CD4-positive, alpha-beta memory T cell (primary cell): ENCODE data around the gene LMF1. TPM values are rescaled to one million over a fixed set of nuclear protein-coding genes. Genes with fewer than 3 reads are reported as not detected.
"Not testable (repeated sequence)": the region's sequence is repeated elsewhere in the genome, so short reads cannot be mapped to it uniquely, and the experiment has no call there.

Source experiments
- CTCF ChIA-PET: fragments of 350-600 bp; sonication (Branson Sonifier 250); formaldehyde crosslinking; loops from one replicate; lab custom pipeline; 2021; ENCODE audit warnings: inconsistent platforms; ENCODE audit not compliant: partially characterized antibody; lab: Charles Lee
- POLR2A ChIA-PET: fragments of 350-600 bp; sonication (Branson Sonifier 250); formaldehyde crosslinking; loops from one replicate; lab custom pipeline; 2021; ENCODE audit not compliant: partially characterized antibody; lab: Charles Lee
- DNase-seq, 5 donors: peaks; one replicate each; pipeline versions ENCODE4 v3.0.0 to v3.0.0-alpha.2; 2020 to 2022; ENCODE audit warnings: mixed read lengths in 1 of 5
- H3K27ac ChIP-seq: one replicate; pipeline ENCODE4 v1.7.0; 2013; ENCODE audit warnings: low read depth, low read length
- H3K27me3 ChIP-seq: 2 replicates; pipeline ENCODE4 v1.7.0; 2013; ENCODE audit warnings: mild to moderate bottlenecking, low read length, moderate library complexity; ENCODE audit not compliant: insufficient read depth
- H3K36me3 ChIP-seq: 2 replicates; pipeline ENCODE4 v1.7.0; 2013; ENCODE audit warnings: mild to moderate bottlenecking, low read length, moderate library complexity; ENCODE audit not compliant: insufficient read depth
- H3K4me1 ChIP-seq: 2 replicates; pipeline ENCODE4 v1.7.0; 2013; ENCODE audit warnings: mild to moderate bottlenecking, low read length, moderate library complexity; ENCODE audit not compliant: insufficient read depth
- H3K4me3 ChIP-seq, 2 donors: one replicate each; pipeline ENCODE4 v1.7.0; 2013; ENCODE audit warnings: low read length in 2 of 2, mild to moderate bottlenecking in 1 of 2
- H3K9me3 ChIP-seq, 2 donors: one replicate each; pipeline ENCODE4 v1.7.0; 2013; ENCODE audit warnings: low read length in 2 of 2, control low read depth in 1 of 2; ENCODE audit not compliant: control insufficient read depth in 1 of 2
- H3K27ac Mint-ChIP-seq, 7 donors: one replicate each; pipeline ENCODE4 v1.8.0; 2020 to 2021; ENCODE audit warnings: mixed read lengths in 7 of 7, mild to moderate bottlenecking in 6 of 7, inconsistent platforms in 3 of 7, moderate library complexity in 3 of 7
- H3K27me3 Mint-ChIP-seq, 2 donors: one replicate each; pipeline ENCODE4 v1.8.0; 2020 to 2021; ENCODE audit warnings: mixed read lengths in 2 of 2
- H3K36me3 Mint-ChIP-seq, 2 donors: one replicate each; pipeline ENCODE4 v1.8.0; 2020 to 2021; ENCODE audit warnings: mixed read lengths in 2 of 2, inconsistent platforms in 1 of 2, mild to moderate bottlenecking in 1 of 2
- H3K4me1 Mint-ChIP-seq, 4 donors: one replicate each; pipeline ENCODE4 v1.8.0; 2020 to 2021; ENCODE audit warnings: mixed read lengths in 4 of 4, mild to moderate bottlenecking in 1 of 4
- H3K4me3 Mint-ChIP-seq, 8 donors: one replicate each; pipeline ENCODE4 v1.8.0; 2020 to 2021; ENCODE audit warnings: mixed read lengths in 8 of 8, mild to moderate bottlenecking in 7 of 8, moderate library complexity in 6 of 8, inconsistent platforms in 3 of 8
- H3K9me3 Mint-ChIP-seq, 8 donors: one replicate each; pipeline ENCODE4 v1.8.0; 2020 to 2021; ENCODE audit warnings: mixed read lengths in 8 of 8, mild to moderate bottlenecking in 5 of 8, inconsistent platforms in 3 of 8, moderate library complexity in 1 of 8
- intact Hi-C: fragments of 100-400 bp; cut with micrococcal nuclease; formaldehyde crosslinking; loops from one replicate; pipeline ENCODE4 v1.15.1; 2023
- polyA plus RNA-seq, 2 donors: library from polyadenylated mRNA; unstranded; fragments of 300-500 nt; fragmentation: Illumina TruSeq; gene quantifications; one replicate each; pipeline ENCODE4 v1.2.3, GENCODE V29; 2021
- total RNA-seq, 2 experiments: library from RNA; stranded (reverse); gene quantifications; one replicate each; pipeline ENCODE4 v1.2.3, GENCODE V29; 2021

Gene LMF1
- total and polyA plus RNA-seq, 4 experiments from 2014 or later: 8.5 to 59.7 (median 32.6) TPM

DNA sequence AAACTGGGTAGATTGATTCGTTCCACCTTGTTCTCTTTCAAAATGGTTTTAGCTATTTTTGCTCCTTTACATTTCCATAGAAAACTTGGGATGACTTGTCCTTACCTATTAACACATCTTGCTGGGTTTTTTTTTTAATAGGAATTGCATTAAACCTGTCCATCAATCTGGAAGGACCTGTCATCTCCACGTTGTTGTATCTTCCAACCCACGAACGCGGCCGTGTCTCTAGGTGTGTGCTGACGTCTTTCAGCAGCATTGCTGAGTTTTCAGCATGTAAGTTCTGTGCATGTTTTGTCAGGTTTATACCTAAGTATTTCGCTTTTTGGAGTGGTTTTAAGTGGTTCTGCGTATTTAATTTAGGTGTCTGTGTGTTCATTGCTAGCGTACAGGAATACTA lies 109.9 kb downstream of the LMF1 start:
- intact Hi-C loops: no loop called here
- no peaks in the 10 kb centered on the region for H3K27me3 Mint-ChIP-seq
- peaks cover 6 to 16% of the 10 kb centered on the region in 2 donors for H3K36me3 Mint-ChIP-seq
- peaks cover 0 to 2% (median 0%) of the 10 kb centered on the region in 4 donors for H3K4me1 Mint-ChIP-seq
- CTCF ChIA-PET: no interaction called here
- no peak for DNase-seq
- H3K27ac ChIP-seq: no peak overlapping the region
- no peaks in the 10 kb centered on the region for H3K4me1 ChIP-seq
- H3K27me3 ChIP-seq: no peaks in the 10 kb centered on the region
- H3K27ac Mint-ChIP-seq: no peak overlapping the region
- H3K4me3 Mint-ChIP-seq: no peak overlapping the region
- H3K36me3 ChIP-seq: no peaks in the 10 kb centered on the region
- POLR2A ChIA-PET: no interaction called here
- H3K4me3 ChIP-seq: no peak overlapping the region
- peaks cover 0 to 29% (median 16%) of the 10 kb centered on the region in 8 donors for H3K9me3 Mint-ChIP-seq
- no peaks in the 10 kb centered on the region for H3K9me3 ChIP-seq

DNA sequence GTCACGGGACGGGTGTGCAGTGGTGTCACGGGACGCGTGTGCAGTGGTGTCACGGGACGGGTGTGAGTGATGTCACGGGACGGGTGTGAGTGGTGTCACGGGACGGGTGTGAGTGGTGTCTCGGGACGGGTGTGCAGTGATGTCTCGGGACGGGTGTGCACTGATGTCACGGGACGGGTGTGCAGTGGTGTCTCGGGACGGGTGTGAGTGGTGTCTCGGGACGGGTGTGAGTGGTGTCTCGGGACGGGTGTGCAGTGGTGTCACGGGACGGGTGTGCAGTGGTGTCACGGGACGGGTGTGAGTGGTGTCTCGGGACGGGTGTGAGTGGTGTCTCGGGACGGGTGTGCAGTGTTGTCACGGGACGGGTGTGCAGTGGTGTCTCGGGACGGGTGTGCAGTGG lies 111.8 kb downstream of the LMF1 start:
- H3K27me3 Mint-ChIP-seq, H3K4me1 Mint-ChIP-seq, CTCF ChIA-PET, H3K4me3 Mint-ChIP-seq, H3K4me1 ChIP-seq, POLR2A ChIA-PET, H3K27ac Mint-ChIP-seq, H3K27ac ChIP-seq, H3K9me3 ChIP-seq, DNase-seq, intact Hi-C loops, H3K4me3 ChIP-seq, H3K27me3 ChIP-seq, H3K36me3 ChIP-seq: not testable (repeated sequence)
- H3K9me3 Mint-ChIP-seq: peaks cover 0 to 26% (median 16%) of the 10 kb centered on the region in 8 donors
- H3K36me3 Mint-ChIP-seq: peaks cover 5 to 12% of the 10 kb centered on the region in 2 donors

DNA sequence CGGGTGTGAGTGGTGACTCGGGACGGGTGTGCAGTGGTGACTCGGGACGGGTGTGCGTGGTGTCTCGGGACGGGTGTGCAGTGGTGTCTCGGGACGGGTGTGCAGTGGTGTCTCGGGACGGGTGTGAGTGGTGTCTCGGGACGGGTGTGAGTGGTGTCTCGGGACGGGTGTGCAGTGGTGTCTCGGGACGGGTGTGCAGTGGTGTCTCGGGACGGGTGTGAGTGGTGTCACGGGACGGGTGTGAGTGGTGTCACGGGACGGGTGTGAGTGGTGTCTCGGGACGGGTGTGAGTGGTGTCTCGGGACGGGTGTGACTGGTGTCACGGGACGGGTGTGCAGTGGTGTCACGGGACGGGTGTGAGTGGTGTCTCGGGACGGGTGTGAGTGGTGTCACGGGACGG lies 112.3 kb downstream of the LMF1 start:
- CTCF ChIA-PET, POLR2A ChIA-PET, H3K4me3 Mint-ChIP-seq, H3K27ac Mint-ChIP-seq, intact Hi-C loops, H3K4me1 Mint-ChIP-seq, H3K4me3 ChIP-seq, H3K27me3 ChIP-seq, DNase-seq, H3K27ac ChIP-seq, H3K27me3 Mint-ChIP-seq, H3K36me3 Mint-ChIP-seq, H3K36me3 ChIP-seq, H3K4me1 ChIP-seq, H3K9me3 ChIP-seq: not testable (repeated sequence)
- H3K9me3 Mint-ChIP-seq: peaks cover 0 to 22% (median 16%) of the 10 kb centered on the region in 8 donors

DNA sequence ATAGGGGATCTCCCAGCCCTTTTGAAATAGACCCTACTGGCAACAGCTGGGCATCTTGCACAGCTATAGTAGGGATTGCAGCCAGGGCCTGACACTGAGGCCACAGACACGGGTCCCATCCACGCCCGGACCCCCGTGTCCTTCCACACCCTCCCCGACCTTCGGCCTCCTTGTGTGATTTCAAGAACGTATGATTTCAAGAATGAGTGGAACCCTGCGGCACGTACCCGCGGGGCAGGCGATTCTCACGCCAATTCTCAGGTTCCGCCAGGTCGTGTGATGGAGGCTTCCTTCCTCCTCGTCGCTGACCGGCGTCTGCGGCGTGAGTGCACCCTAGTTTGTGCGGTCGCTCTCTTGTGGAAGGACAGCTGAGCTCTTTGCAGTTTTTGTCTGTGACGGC lies 114.0 kb downstream of the LMF1 start:
- H3K36me3 ChIP-seq: no peaks in the 10 kb centered on the region
- no peak overlapping the region for H3K27ac Mint-ChIP-seq
- no peak for DNase-seq
- no peak overlapping the region for H3K4me3 ChIP-seq
- no peak overlapping the region for H3K4me3 Mint-ChIP-seq
- H3K4me1 Mint-ChIP-seq: peaks cover 0 to 2% (median 0%) of the 10 kb centered on the region in 4 donors
- intact Hi-C loops: no loop called here
- no peaks in the 10 kb centered on the region for H3K27me3 Mint-ChIP-seq
- H3K27me3 ChIP-seq: no peaks in the 10 kb centered on the region
- no peaks in the 10 kb centered on the region for H3K4me1 ChIP-seq
- no peaks in the 10 kb centered on the region for H3K9me3 ChIP-seq
- ChIA-PET POLR2A (no interaction called here), CTCF (no interaction called here)
- H3K9me3 Mint-ChIP-seq: peaks cover 0 to 19% (median 14%) of the 10 kb centered on the region in 8 donors
- H3K27ac ChIP-seq: no peak overlapping the region
- H3K36me3 Mint-ChIP-seq: peaks cover 6 to 10% of the 10 kb centered on the region in 2 donors

DNA sequence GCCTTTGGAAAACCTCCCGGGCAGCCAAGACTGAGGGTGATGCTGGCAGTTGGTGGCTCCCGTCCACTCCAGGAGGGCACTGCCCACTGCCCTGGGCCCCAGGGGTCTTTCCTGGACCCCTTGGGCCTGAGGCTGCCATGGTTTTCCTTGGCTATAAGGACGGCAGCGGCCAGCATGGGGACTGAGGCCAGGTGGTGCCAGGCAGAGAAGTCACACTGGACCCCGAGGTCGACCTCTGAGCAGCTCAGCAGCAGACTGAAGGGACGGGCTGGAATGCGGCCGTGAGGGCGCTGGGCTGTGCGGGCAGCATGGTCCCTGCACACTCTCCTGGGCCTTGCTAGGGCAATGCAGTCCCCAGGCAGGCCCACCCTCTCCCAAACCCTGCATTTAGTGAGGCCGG lies 114.7 kb downstream of the LMF1 start:
- no peaks in the 10 kb centered on the region for H3K27me3 ChIP-seq
- H3K9me3 ChIP-seq: no peaks in the 10 kb centered on the region
- DNase-seq: no peak
- ChIA-PET POLR2A (no interaction called here), CTCF (no interaction called here)
- H3K27me3 Mint-ChIP-seq: no peaks in the 10 kb centered on the region
- H3K4me3 Mint-ChIP-seq: no peak overlapping the region
- peaks cover 0 to 2% (median 0%) of the 10 kb centered on the region in 4 donors for H3K4me1 Mint-ChIP-seq
- no peak overlapping the region for H3K27ac Mint-ChIP-seq
- no peaks in the 10 kb centered on the region for H3K4me1 ChIP-seq
- H3K36me3 ChIP-seq: no peaks in the 10 kb centered on the region
- H3K9me3 Mint-ChIP-seq: peaks cover 0 to 15% (median 8%) of the 10 kb centered on the region in 8 donors
- no peak overlapping the region for H3K27ac ChIP-seq
- intact Hi-C loops: no loop called here
- H3K4me3 ChIP-seq: no peak overlapping the region
- peaks cover 6 to 10% of the 10 kb centered on the region in 2 donors for H3K36me3 Mint-ChIP-seq

DNA sequence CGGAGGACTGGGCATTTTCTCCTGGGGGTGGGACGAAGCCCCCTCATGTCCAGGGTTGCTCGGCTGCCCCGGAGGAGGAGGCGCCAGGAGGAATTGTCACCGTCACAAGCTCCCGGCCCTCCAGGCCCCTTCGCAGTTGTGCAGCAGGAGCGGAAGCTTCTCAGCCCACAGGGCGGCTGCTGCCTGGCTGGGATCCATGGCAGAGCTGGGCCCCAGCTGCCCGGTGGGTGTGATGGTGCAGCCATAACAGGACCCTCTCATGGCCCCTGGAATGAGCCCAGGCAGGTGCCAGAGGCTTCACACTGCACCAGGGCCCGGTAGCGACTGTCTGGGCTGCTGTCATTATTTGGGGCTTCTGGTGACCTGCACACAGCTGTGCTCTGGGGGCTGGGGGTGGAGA lies 115.3 kb downstream of the LMF1 start:
- Histone ChIP-seq H3K27me3 (no peaks in the 10 kb centered on the region), H3K9me3 (no peaks in the 10 kb centered on the region), H3K4me3 (no peak overlapping the region), H3K4me1 (no peaks in the 10 kb centered on the region), H3K36me3 (no peaks in the 10 kb centered on the region), H3K27ac (no peak overlapping the region)
- intact Hi-C loops: no loop called here
- Mint-ChIP-seq H3K27ac (no peak overlapping the region), H3K4me3 (no peak overlapping the region), H3K36me3 (peaks cover 2 to 6% of the 10 kb centered on the region in 2 donors), H3K27me3 (no peaks in the 10 kb centered on the region), H3K4me1 (peaks cover 0 to 2% (median 0%) of the 10 kb centered on the region in 4 donors), H3K9me3 (peaks cover 0 to 9% (median 4%) of the 10 kb centered on the region in 8 donors)
- ChIA-PET POLR2A (no interaction called here), CTCF (no interaction called here)
- DNase-seq: no peak

DNA sequence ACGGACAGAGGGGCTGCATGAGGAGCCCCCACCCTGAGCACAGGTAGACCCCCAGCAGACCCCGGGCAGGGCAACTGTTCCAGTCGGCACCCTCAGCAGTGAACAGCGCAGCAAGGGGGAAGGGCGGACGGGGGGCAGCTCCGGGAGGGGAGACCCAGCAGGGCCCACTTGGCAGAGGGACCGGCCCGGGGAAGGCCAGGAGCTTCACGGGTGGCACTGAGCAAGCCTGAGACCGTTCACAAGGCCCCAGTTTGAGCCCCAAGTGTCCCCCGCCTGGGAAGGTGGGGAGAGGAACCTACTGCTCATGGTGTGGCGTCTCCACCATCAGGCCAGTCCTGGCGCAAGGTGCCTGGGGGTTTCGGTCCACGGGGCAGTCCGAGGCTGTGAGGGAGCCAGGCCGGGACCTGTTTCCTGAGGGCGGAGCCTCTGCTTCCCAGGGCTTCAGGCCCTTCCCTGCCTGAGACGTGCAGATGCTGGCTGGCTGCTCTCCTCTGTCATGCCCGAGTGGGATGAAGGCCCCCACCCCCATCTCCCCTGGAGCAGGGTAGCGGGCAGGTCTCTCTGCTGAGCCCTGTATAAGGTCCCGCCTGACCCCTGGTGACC lies 115.9 kb downstream of the LMF1 start:
- peaks cover 0 to 4% (median 1%) of the 10 kb centered on the region in 4 donors for H3K4me1 Mint-ChIP-seq
- H3K4me3 Mint-ChIP-seq: no peak overlapping the region
- peaks cover 2 to 3% of the 10 kb centered on the region in 2 donors for H3K36me3 Mint-ChIP-seq
- Histone ChIP-seq H3K27ac (no peak overlapping the region), H3K9me3 (no peaks in the 10 kb centered on the region), H3K36me3 (no peaks in the 10 kb centered on the region), H3K4me3 (no peak overlapping the region), H3K27me3 (no peaks in the 10 kb centered on the region), H3K4me1 (no peaks in the 10 kb centered on the region)
- intact Hi-C loops: no loop called here
- DNase-seq: no peak
- H3K9me3 Mint-ChIP-seq: peaks cover 0 to 4% (median 1%) of the 10 kb centered on the region in 8 donors
- no peaks in the 10 kb centered on the region for H3K27me3 Mint-ChIP-seq
- CTCF ChIA-PET: no interaction called here
- H3K27ac Mint-ChIP-seq: no peak overlapping the region
- POLR2A ChIA-PET: interaction anchor here (0.5 to 0.6 kb wide), 2 partner anchors 19 to 723 kb away, joined by 3 to 5 read pairs; no protein-coding TSS in a partner anchor
